GM20000 (cell line): ENCODE data around the gene VPS37C.

Experiments used
- DNase-seq: peaks from one replicate; pipeline ENCODE4 v3.0.0; 2012; ENCODE audit warnings: low spot score
- TF ChIP-seq, protein P1 (sequence below): IDR thresholded peaks from 2 replicates; pipeline ENCODE4 v1.5.1; 2012; ENCODE audit warnings: mild to moderate bottlenecking, control low read depth; ENCODE audit errors: extremely low read depth, missing control alignments

The VPS37C gene

GRCh38 chr11:61111786-61112517, 49.3 kb downstream of the VPS37C start:
- TF ChIP-seq, protein P1, sequence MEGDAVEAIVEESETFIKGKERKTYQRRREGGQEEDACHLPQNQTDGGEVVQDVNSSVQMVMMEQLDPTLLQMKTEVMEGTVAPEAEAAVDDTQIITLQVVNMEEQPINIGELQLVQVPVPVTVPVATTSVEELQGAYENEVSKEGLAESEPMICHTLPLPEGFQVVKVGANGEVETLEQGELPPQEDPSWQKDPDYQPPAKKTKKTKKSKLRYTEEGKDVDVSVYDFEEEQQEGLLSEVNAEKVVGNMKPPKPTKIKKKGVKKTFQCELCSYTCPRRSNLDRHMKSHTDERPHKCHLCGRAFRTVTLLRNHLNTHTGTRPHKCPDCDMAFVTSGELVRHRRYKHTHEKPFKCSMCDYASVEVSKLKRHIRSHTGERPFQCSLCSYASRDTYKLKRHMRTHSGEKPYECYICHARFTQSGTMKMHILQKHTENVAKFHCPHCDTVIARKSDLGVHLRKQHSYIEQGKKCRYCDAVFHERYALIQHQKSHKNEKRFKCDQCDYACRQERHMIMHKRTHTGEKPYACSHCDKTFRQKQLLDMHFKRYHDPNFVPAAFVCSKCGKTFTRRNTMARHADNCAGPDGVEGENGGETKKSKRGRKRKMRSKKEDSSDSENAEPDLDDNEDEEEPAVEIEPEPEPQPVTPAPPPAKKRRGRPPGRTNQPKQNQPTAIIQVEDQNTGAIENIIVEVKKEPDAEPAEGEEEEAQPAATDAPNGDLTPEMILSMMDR, result no peak
- no peak for DNase-seq

- TF ChIP-seq, protein P1, result no peak
- no peak for DNase-seq
Observed at GRCh38 chr11:61111050-61111435, 50.2 kb downstream of the VPS37C start.

DNA sequence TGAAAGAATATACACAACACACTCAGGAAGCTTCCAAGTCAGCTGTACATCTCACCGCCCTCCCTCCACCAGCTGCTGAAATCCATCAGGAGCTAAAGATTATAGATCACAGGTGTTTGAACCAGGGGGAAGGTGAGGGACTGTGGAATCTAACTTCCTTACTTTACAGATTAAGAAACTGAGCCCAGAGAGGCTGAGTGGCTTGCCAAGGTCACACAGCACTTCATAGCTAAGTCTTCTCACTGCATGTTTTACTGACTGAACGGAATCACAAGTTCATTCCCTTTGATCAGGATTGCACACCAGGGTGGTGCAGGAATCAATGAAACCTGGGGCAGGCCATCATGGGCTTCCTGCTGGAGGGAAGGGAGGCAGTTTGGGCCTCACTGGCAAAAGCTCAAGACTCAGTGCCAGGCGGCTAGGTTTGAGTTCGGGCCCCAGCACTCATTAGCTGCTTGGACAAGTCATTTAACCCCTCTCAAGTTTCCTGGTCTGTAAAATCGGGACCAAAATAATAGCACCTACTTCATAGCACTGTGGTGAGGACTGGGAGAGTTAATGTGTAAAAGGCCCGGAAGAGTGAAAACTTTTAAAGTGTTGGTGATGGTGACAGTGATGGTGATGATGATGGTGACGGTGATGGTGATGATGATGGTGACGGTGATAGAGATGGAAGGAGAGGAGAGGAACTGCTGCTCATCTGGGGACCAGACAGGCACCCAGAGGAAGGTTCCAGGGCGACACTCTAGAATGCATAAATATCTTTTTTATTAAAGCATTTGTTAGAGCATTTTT, 50.8 kb downstream of the VPS37C start:
- DNase-seq, result no peak
- TF ChIP-seq, protein P1, result no peak

- no peak for DNase-seq
- TF ChIP-seq, protein P1, result no peak
Observed at GRCh38 chr11:61109671-61110070, 51.6 kb downstream of the VPS37C start.

DNA sequence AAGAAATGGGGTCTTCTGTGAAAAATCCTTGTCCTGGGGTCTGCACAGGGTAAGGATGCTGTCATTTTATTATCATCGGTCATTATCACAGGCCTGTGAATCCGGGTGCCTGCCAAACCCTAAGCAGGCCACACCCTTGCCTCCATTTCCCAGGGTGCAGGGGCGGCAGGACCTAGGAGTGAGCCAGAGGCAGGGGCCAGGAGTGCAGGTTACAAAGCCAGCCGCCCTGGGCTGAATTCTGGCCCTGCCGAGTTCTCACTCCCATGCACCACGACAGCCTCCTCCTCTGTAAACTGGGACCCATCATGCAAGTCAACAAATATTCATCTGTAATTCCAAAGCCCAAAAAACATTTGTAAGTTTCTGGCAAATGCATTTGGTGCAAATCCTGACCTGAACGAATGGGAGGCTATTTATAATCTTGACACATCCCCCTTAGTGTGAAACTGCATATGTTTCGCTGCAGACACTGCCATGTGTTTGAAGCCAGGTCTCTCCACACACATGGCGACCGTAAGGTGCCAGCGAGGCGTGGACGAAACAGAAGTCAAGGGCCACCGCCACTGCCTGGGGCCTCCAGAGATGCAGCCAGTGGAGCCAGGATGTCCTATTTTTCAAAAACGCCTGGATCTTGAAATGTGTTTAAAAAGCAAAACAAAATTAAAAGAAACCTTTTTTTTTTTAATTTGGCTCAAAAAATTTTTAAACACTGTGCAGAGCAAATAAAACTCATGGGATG, 52.2 kb downstream of the VPS37C start:
- DNase-seq, result no peak
- TF ChIP-seq, protein P1, result no peak

DNA sequence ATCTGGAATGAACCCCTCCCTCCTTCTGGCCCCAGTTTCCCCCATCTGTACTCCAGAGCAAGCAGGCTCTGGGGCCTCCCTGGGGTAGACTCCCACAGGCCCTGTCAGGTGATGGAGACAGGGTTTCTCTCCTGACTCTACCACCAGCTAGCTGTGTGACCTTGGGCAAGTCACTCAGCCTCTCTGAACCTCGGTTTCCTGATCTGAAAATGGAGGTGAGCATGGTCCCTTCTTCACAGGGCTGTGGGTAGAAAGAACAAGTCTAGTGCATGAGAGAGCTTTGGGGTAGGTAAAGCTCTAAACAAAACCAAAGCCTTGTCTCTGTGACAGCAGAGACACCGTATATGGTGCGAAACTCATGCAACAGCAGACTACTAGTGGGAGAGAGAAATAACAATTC, 53.3 kb downstream of the VPS37C start:
- TF ChIP-seq, protein P1, result no peak
- no peak for DNase-seq
